K562 (cell line): ENCODE measurements around the gene ZFAND3. TPM values are rescaled to one million over a fixed set of nuclear protein-coding genes. Genes with fewer than 3 reads are reported as not detected.

Experiments
- ATAC-seq: fragments of 200-7000 bp; cut with Tn5 transposase; 3 replicates; pipeline ENCODE4 v1.9.1; 2020; ENCODE audit warnings: moderate library complexity
- BruUV-seq: library from RNA; stranded (reverse); fragments of 400-500 nt; replicated peaks from 2 replicates; lab custom pipeline; 2021; lab: Mats Ljungman, UMichigan
- CTCF ChIA-PET: fragments of 300-600 bp; formaldehyde crosslinking; extraction: SDS; loops from one replicate; lab custom pipeline; 2021; ENCODE audit warnings: low intra/inter-chr PET ratio; lab: Yijun Ruan, JAX
- POLR2A ChIA-PET: fragments of 300-600, 350-650 bp; sonication (Branson Sonifier 250); formaldehyde crosslinking; extraction: SDS; loops from one replicate; lab custom pipeline; 2021; ENCODE audit warnings: antibody characterized with exemption, inconsistent platforms; lab: Yijun Ruan, JAX
- DNase-seq, 4 experiments: peaks; one replicate each; pipeline versions ENCODE4 v3.0.0 to v3.0.0-alpha.2; 2011 to 2018; ENCODE audit warnings: low spot score in 3 of 4, mixed read lengths in 3 of 4; ENCODE audit errors: extremely low read depth in 1 of 4
- FAIRE-seq: peaks from 2 replicates; lab custom pipeline; 2011; peaks lifted over from hg19 to GRCh38; lab: Jason Lieb, UNC
- H2AFZ ChIP-seq: 2 replicates; pipeline ENCODE4 v1.6.0; 2011; ENCODE audit warnings: low read depth, low read length, control low read depth, inconsistent platforms
- H3K27ac ChIP-seq: fragments of 200-600 bp; 3 replicates; pipeline ENCODE4 v1.8.0; 2011; ENCODE audit warnings: low read depth, mild to moderate bottlenecking, control low read depth, inconsistent platforms, low read length, moderate library complexity, mixed read lengths; ENCODE audit errors: extremely low read depth
- H3K27me3 ChIP-seq, 2 experiments: fragments of 300-600 bp in 1 of 2; 2 replicates in 1 of 2; 3 replicates in 1 of 2; pipeline versions ENCODE4 v1.6.0 to v1.8.0; 2011; ENCODE audit warnings: inconsistent platforms in 2 of 2, low read length in 2 of 2, mild to moderate bottlenecking in 1 of 2, mixed read lengths in 1 of 2, moderate library complexity in 1 of 2; ENCODE audit not compliant: control insufficient read depth in 2 of 2, insufficient read depth in 2 of 2
- H3K36me3 ChIP-seq: fragments of 300-600 bp; 3 replicates; pipeline ENCODE4 v1.8.0; 2011; ENCODE audit warnings: mild to moderate bottlenecking, low read length, inconsistent platforms; ENCODE audit not compliant: control insufficient read depth, insufficient read depth
- H3K4me1 ChIP-seq, 2 experiments: fragments of 200-600 bp in 1 of 2; replicated peaks in 1 of 2; 2 replicates in 1 of 2; 3 replicates in 1 of 2; pipeline versions ENCODE4 v1.5.1 to v1.8.0; 2011; ENCODE audit warnings: inconsistent platforms in 2 of 2, low read length in 2 of 2, mild to moderate bottlenecking in 1 of 2, mixed read lengths in 1 of 2, moderate library complexity in 1 of 2; ENCODE audit not compliant: control insufficient read depth in 2 of 2, insufficient read depth in 2 of 2
- H3K4me2 ChIP-seq: 2 replicates; pipeline ENCODE4 v1.6.1; 2011; ENCODE audit warnings: low read length, control low read depth, inconsistent platforms, mixed read lengths; ENCODE audit not compliant: insufficient read depth
- H3K4me3 ChIP-seq: fragments of 200-600 bp; sonication (generic), shearing (Covaris generic); 2 replicates; pipeline ENCODE4 v1.5.1; 2016; ENCODE audit warnings: control low read depth, inconsistent platforms
- H3K79me2 ChIP-seq: fragments of 200-600 bp; 3 replicates; pipeline ENCODE4 v1.8.0; 2011; ENCODE audit warnings: low read length, inconsistent platforms; ENCODE audit not compliant: control insufficient read depth, insufficient read depth
- H3K9ac ChIP-seq, 2 experiments: 2 replicates each; pipeline versions ENCODE4 v1.6.0 to v1.6.1; 2011; ENCODE audit warnings: low read depth in 2 of 2, low read length in 2 of 2, control low read depth in 1 of 2, inconsistent platforms in 1 of 2, mild to moderate bottlenecking in 1 of 2, mixed read lengths in 1 of 2; ENCODE audit not compliant: insufficient read depth in 1 of 2
- H3K9me1 ChIP-seq: one replicate; pipeline ENCODE4 v1.6.0; 2011; ENCODE audit warnings: inconsistent platforms, mild to moderate bottlenecking, low read length, moderate library complexity; ENCODE audit not compliant: control insufficient read depth, insufficient read depth
- H3K9me3 ChIP-seq: replicated peaks from 2 replicates; pipeline ENCODE4 v1.5.1; 2011; ENCODE audit warnings: low read depth, low read length, inconsistent platforms; ENCODE audit not compliant: control insufficient read depth, insufficient read depth
- H4K20me1 ChIP-seq: replicated peaks from 2 replicates; pipeline ENCODE4 v1.6.1; 2011; ENCODE audit warnings: low read length, inconsistent platforms, mixed read lengths; ENCODE audit not compliant: control insufficient read depth, insufficient read depth
- C11orf30 ChIP-seq: fragments of 450-650 bp; IDR thresholded peaks from 2 replicates; pipeline ENCODE4 v1.6.1; 2016; ENCODE audit warnings: low read depth, mild to moderate bottlenecking
- DMBX1 ChIP-seq: fragments of 250-450 bp; sonication (Bioruptor Pico); IDR thresholded peaks from 2 replicates; pipeline ENCODE4 v1.8.0; 2022; ENCODE audit warnings: inconsistent platforms, mild to moderate bottlenecking, moderate library complexity, borderline replicate concordance
- FOXA1 ChIP-seq: fragments of 450-650 bp; IDR thresholded peaks from 2 replicates; pipeline ENCODE4 v1.6.1; 2016; ENCODE audit warnings: mild to moderate bottlenecking, borderline replicate concordance
- FOXK1 ChIP-seq: sonication (generic); formaldehyde crosslinking; IDR thresholded peaks from 2 replicates; pipeline ENCODE4 v1.8.0; 2022; ENCODE audit warnings: missing genetic modification reagents, mild to moderate bottlenecking, borderline replicate concordance
- HEY1 ChIP-seq: fragments of 250-450 bp; sonication (Bioruptor Pico); IDR thresholded peaks from 2 replicates; pipeline ENCODE4 v1.5.0; 2020; ENCODE audit warnings: mild to moderate bottlenecking, moderate library complexity, borderline replicate concordance
- HSF4 ChIP-seq: fragments of 250-450 bp; sonication (Bioruptor Pico); IDR thresholded peaks from 2 replicates; pipeline ENCODE4 v2.1.2; 2022; ENCODE audit warnings: mild to moderate bottlenecking, moderate library complexity, borderline replicate concordance
- KLF1 ChIP-seq: fragments of 450-650 bp; IDR thresholded peaks from 2 replicates; pipeline ENCODE4 v1.6.1; 2016; ENCODE audit warnings: missing genetic modification characterization, missing compliant biosample characterization
- MECOM ChIP-seq: fragments of 250-450 bp; sonication (Bioruptor Pico); IDR thresholded peaks from 2 replicates; pipeline ENCODE4 v1.8.0; 2022; ENCODE audit warnings: inconsistent platforms
- OTX1 ChIP-seq: fragments of 450-650 bp; formaldehyde crosslinking; IDR thresholded peaks from 2 replicates; pipeline ENCODE4 v1.4.0; 2022; ENCODE audit warnings: mild to moderate bottlenecking
- ZFX ChIP-seq: sonication (generic); formaldehyde crosslinking; IDR thresholded peaks from 2 replicates; pipeline ENCODE4 v1.8.0; 2022; ENCODE audit warnings: mild to moderate bottlenecking, missing genetic modification reagents, moderate library complexity
- ZNF445 ChIP-seq: fragments of 250-450 bp; sonication (Bioruptor Pico); IDR thresholded peaks from 2 replicates; pipeline ENCODE4 v1.4.0; 2020; ENCODE audit warnings: low read depth, mild to moderate bottlenecking, moderate library complexity
- ZNF76 ChIP-seq: fragments of 250-450 bp; sonication (Bioruptor Pico); IDR thresholded peaks from 2 replicates; pipeline ENCODE4 v1.4.0; 2020; ENCODE audit warnings: mild to moderate bottlenecking, moderate library complexity, borderline replicate concordance
- ZNF764 ChIP-seq: fragments of 250-450 bp; sonication (Bioruptor Pico); IDR thresholded peaks from 2 replicates; pipeline ENCODE4 v1.4.0; 2020; ENCODE audit warnings: low read depth, mild to moderate bottlenecking, moderate library complexity
- whole genome bisulfite sequencing: fragments of 100-300 bp; shearing (Covaris generic); methylation state at CpG from one replicate; pipeline ENCODE4 v1.1.6; 2016; ENCODE audit warnings: low coverage, mixed read lengths; ENCODE audit not compliant: insufficient coverage; ENCODE audit errors: missing lambda C conversion rate; 5-methylcytosine and 5-hydroxymethylcytosine counted together
- in situ Hi-C: fragments of 300-500 bp; cut with MboI; formaldehyde crosslinking; loops from 4 replicates; pipeline ENCODE4 v1.15.0; 2018; ENCODE audit warnings: inconsistent platforms, mixed read lengths
- intact Hi-C: fragments of 100-400 bp; cut with micrococcal nuclease; formaldehyde crosslinking; loops from 2 replicates; pipeline ENCODE4 v1.14.2; 2022
- polyA plus RNA-seq, 8 experiments: library from polyadenylated mRNA; depleted of rRNA in 4 of 8; stranded (reverse) in 5 of 8; unstranded in 3 of 8; fragments of >200 nt; fragmentation: Nextera tagmentation in 2 of 8; fragmentation: Illumina TruSeq in 1 of 8; extraction: Ambion mirVana in 2 of 8; extraction: Trizol in 1 of 8; gene quantifications; 2 replicates each; pipeline versions ENCODE4 v1.2.1 to v1.2.3, GENCODE V29; 2011 to 2014; ENCODE audit warnings: inconsistent platforms in 1 of 8, missing spikeins in 1 of 8
- total RNA-seq, 7 experiments: library from RNA; depleted of rRNA in 6 of 7; stranded (reverse); fragments of >200 nt in 6 of 7; fragmentation: Illumina TruSeq in 2 of 7; extraction: Trizol in 2 of 7; gene quantifications; 2 replicates each; pipeline versions ENCODE4 v1.2.1 to v1.2.3, GENCODE V29; 2011 to 2021; ENCODE audit warnings: low replicate concordance in 1 of 7

Gene ZFAND3
- total and polyA plus RNA-seq, 9 of the 15 experiments (the other 6 are each of a cell fraction or from before 2014, with no cell fraction given), result 0.81 to 26.6 (median 11.8) TPM

DNA sequence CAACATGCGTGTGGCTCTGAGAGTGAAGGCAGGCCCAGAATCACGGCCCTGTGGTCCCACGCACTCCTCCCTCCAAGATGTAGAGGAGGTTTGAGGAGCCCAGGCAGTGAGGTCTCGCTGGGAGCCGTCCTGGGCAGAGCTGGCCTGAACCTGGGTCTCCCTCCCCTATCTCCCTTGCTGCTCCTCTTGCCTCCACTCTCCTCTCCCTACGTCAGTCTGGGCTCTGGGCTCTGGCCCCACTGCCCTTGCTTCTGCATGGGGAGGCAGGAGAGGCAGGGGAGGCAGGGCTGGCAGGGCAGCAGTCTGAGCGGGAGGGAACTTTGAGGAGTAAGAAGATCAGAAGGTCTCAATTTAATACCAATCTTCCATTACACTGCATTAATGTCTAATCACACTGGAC lies 375.1 kb downstream of the ZFAND3 start:
- H3K9ac ChIP-seq, result no peak overlapping the region
- H3K9me1 ChIP-seq, result no peaks in the 10 kb centered on the region
- TF ChIP-seq MECOM (no peak), ZFX (CRISPR knock-in tag) (no peak), ZNF764 (CRISPR knock-in tag) (no peak), HSF4 (no peak), ZNF76 (CRISPR knock-in tag) (no peak), HEY1 (CRISPR knock-in tag) (no peak), ZNF445 (CRISPR knock-in tag) (no peak), DMBX1 (CRISPR knock-in tag) (no peak), FOXA1 (no peak), OTX1 (CRISPR knock-in tag) (no peak), FOXK1 (CRISPR knock-in tag) (no peak), C11orf30 (no peak), KLF1 (no peak)
- H3K27ac ChIP-seq, result no peak overlapping the region
- BruUV-seq, result no TSS peak
- no peak overlapping the region for H3K4me2 ChIP-seq
- H3K9me3 ChIP-seq, result no peaks in the 10 kb centered on the region
- WGBS, result 2% methylated on average over 7 of the region's 7 CpGs
- H3K4me1 ChIP-seq, result no peaks in the 10 kb centered on the region
- H4K20me1 ChIP-seq, result peaks cover 4% of the 10 kb centered on the region; the same call in 1 of the 2 replicates
- CTCF ChIA-PET, result no interaction called here
- H3K4me3 ChIP-seq, result no peak overlapping the region
- H3K27me3 ChIP-seq, result peaks cover 18 to 35% of the 10 kb centered on the region in 2 experiments
- no peak overlapping the region for H2AFZ ChIP-seq
- POLR2A ChIA-PET, result no interaction called here
- DNase-seq (no peak), FAIRE-seq (no peak), ATAC-seq (no peak)
- intact Hi-C loops, result no loop called here
- no peaks in the 10 kb centered on the region for H3K36me3 ChIP-seq
- in situ Hi-C loops, result no loop called here
- H3K79me2 ChIP-seq, result no peaks in the 10 kb centered on the region
